Natural killer cell (primary cell): ENCODE results near the gene DPH2. TPM values are rescaled to one million over a fixed set of nuclear protein-coding genes. Genes with fewer than 3 reads are reported as not detected.

Experiments
- ATAC-seq, 3 donors: fragments of 150-1000 bp in 2 of 3; fragments of 200-7000 bp in 1 of 3; cut with Tn5 transposase; 1 replicate in 1 of 3; 2 replicates in 2 of 3; pipeline ENCODE4 v1.10.0; 2021; ENCODE audit warnings: mild to moderate bottlenecking in 2 of 3, moderate library complexity in 2 of 3
- DNase-seq, 2 donors: peaks; one replicate each; pipeline versions ENCODE4 v3.0.0 to v3.0.0-alpha.2; 2013 to 2021; ENCODE audit warnings: mixed read lengths in 1 of 2
- H3K27ac ChIP-seq: one replicate; pipeline ENCODE4 v1.5.1; 2013; ENCODE audit warnings: mild to moderate bottlenecking, low read length
- H3K27me3 ChIP-seq: one replicate; pipeline ENCODE4 v1.6.1; 2013; ENCODE audit warnings: low read length; ENCODE audit not compliant: control insufficient read depth, insufficient read depth
- H3K36me3 ChIP-seq: one replicate; pipeline ENCODE4 v1.6.1; 2013; ENCODE audit warnings: low read length; ENCODE audit not compliant: control insufficient read depth, insufficient read depth
- H3K4me1 ChIP-seq: one replicate; pipeline ENCODE4 v1.6.1; 2013; ENCODE audit warnings: low read length; ENCODE audit not compliant: control insufficient read depth, insufficient read depth
- H3K4me3 ChIP-seq: one replicate; pipeline ENCODE4 v1.5.1; 2013; ENCODE audit warnings: low read length
- H3K9me3 ChIP-seq: one replicate; pipeline ENCODE4 v1.6.1; 2013; ENCODE audit warnings: low read length; ENCODE audit not compliant: control insufficient read depth, insufficient read depth
- H3K27ac Mint-ChIP-seq, 2 donors: one replicate each; pipeline ENCODE4 v1.8.0; 2022; ENCODE audit warnings: mild to moderate bottlenecking in 2 of 2, mixed read lengths in 2 of 2, moderate library complexity in 1 of 2
- H3K27me3 Mint-ChIP-seq, 2 donors: one replicate each; pipeline ENCODE4 v1.8.0; 2022; ENCODE audit warnings: low read depth in 2 of 2, mixed read lengths in 2 of 2
- H3K36me3 Mint-ChIP-seq: one replicate; pipeline ENCODE4 v1.8.0; 2022; ENCODE audit warnings: mixed read lengths
- H3K4me1 Mint-ChIP-seq, 2 donors: one replicate each; pipeline ENCODE4 v1.8.0; 2022; ENCODE audit warnings: mixed read lengths in 2 of 2
- H3K4me3 Mint-ChIP-seq: one replicate; pipeline ENCODE4 v1.8.0; 2022; ENCODE audit warnings: mild to moderate bottlenecking, moderate library complexity, mixed read lengths
- H3K9me3 Mint-ChIP-seq, 2 donors: one replicate each; pipeline ENCODE4 v1.8.0; 2022; ENCODE audit warnings: mixed read lengths in 2 of 2
- WGBS: methylation state at CpG from one replicate; pipeline ENCODE4 v1.1.7; 2013; ENCODE audit warnings: missing lambda C conversion rate; ENCODE audit not compliant: insufficient coverage; 5-methylcytosine and 5-hydroxymethylcytosine counted together
- intact Hi-C: fragments of 100-400 bp; cut with micrococcal nuclease; formaldehyde crosslinking; loops from one replicate; pipeline ENCODE4 v1.14.2; 2022
- total RNA-seq, 4 donors: library from RNA; stranded (reverse); fragments of 120-200 nt in 1 of 4; gene quantifications; one replicate each; pipeline versions ENCODE4 v1.2.3 to v1.2.4, GENCODE V29; 2013 to 2022
- TF ChIP-seq, protein P1 (sequence below): fragments of 200-600 bp; IDR thresholded peaks from one replicate; pipeline ENCODE4 v1.8.0; 2022; ENCODE audit warnings: antibody characterized with exemption

Gene DPH2
- total RNA-seq, 3 donors from 2014 or later (not counting 1 experiment from before 2014, with no cell fraction given), result 18.2 to 27.3 (median 18.8) TPM

DNA sequence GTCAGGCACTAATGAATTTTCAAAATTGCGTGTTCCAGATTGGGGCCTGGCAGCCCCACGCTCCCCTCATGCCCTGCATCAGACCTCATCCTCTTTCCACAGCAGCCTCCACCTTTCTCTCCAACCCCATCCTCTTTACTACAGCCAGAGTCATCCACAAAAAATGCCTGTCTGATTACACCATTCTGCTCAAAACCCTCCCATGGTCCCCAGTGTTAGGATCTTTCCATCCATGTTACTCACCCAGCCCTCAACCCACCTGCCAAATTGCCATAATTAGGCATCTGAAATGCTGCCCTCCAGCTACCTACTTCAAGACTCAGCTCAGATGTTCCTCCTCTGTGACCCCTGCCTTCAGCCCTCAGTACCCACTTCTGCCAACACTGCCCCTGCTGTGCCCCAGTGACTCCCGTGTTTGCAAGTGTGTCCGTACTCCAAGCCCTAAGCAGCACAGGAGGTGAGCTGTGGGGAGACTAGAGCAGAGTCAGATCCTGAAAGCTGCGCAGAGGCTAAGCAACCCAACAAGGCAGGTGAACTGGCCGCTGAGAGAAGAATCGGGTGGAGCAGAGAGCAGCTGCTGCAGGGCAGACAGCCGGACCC, 36.9 kb upstream of the DPH2 start:
- TF ChIP-seq, protein P1, sequence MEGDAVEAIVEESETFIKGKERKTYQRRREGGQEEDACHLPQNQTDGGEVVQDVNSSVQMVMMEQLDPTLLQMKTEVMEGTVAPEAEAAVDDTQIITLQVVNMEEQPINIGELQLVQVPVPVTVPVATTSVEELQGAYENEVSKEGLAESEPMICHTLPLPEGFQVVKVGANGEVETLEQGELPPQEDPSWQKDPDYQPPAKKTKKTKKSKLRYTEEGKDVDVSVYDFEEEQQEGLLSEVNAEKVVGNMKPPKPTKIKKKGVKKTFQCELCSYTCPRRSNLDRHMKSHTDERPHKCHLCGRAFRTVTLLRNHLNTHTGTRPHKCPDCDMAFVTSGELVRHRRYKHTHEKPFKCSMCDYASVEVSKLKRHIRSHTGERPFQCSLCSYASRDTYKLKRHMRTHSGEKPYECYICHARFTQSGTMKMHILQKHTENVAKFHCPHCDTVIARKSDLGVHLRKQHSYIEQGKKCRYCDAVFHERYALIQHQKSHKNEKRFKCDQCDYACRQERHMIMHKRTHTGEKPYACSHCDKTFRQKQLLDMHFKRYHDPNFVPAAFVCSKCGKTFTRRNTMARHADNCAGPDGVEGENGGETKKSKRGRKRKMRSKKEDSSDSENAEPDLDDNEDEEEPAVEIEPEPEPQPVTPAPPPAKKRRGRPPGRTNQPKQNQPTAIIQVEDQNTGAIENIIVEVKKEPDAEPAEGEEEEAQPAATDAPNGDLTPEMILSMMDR, result no peak
- intact Hi-C loops, result no loop called here
- Mint-ChIP-seq H3K4me1 (peaks cover 0 to 19% of the 10 kb centered on the region in 2 donors), H3K9me3 (no peaks in the 10 kb centered on the region), H3K4me3 (no peak overlapping the region), H3K27me3 (peaks cover 19 to 26% of the 10 kb centered on the region in 2 donors), H3K27ac (no peak overlapping the region), H3K36me3 (no peaks in the 10 kb centered on the region)
- no peaks in the 10 kb centered on the region for H3K9me3 ChIP-seq
- ATAC-seq (no peak), DNase-seq (no peak)
- H3K27me3 ChIP-seq, result peaks cover 31% of the 10 kb centered on the region
- no peak overlapping the region for H3K4me3 ChIP-seq
- H3K4me1 ChIP-seq, result peaks cover 30% of the 10 kb centered on the region
- no peak overlapping the region for H3K27ac ChIP-seq
- 34% methylated on average over 8 of the region's 8 CpGs for WGBS
- H3K36me3 ChIP-seq, result no peaks in the 10 kb centered on the region

DNA sequence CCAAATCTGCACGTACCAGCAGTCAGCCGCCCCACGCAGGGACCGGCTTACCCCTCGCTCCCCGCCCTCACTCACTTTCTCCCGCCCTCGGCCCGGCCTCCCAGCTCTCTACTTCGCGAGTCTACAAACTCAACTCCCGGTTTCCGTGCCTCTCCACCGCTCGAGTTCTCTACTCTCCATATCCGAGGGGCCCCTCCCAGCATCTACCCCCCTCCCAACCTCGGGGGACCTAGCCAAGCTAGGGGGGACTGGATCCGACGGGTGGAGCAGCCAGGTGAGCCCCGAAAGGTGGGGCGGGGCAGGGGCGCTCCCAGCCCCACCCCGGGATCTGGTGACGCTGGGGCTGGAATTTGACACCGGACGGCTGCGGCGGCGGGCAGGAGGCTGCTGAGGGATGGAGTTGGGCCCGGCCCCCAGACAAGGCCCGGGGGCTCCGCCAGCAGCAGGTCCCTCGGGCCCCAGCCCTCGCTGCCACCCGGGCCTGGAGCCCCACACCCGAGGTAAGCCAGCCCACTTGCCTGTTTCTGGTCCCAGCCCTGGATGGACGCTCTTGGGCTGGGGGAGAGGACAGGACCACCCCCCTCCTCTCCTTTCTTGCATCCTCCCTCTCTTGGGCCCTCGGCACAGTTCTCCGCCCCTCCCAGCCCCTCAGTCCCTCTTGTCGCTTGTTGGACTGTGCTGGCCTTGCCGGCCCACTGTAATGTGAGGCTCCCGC, 36.3 kb upstream of the DPH2 start, which contains the start of gene ARTN:
Gene ARTN, plus strand, starts transcription at position 416 of the 715 bp plus-strand sequence. CDS start 1,856 bp downstream, outside the sequence.
- no peak within 1 kb of the TSS for H3K27ac Mint-ChIP-seq
- no peak within 1 kb of the TSS for H3K27ac ChIP-seq
- H3K9me3 ChIP-seq, result no peaks in the 10 kb centered on the region
- no peaks in the 10 kb centered on the region for H3K9me3 Mint-ChIP-seq
- no peak within 1 kb of the TSS for H3K4me3 ChIP-seq
- H3K4me1 Mint-ChIP-seq, result peaks cover 0 to 19% of the 10 kb centered on the region in 2 donors
- WGBS, result 8% methylated on average over 42 of the region's 42 CpGs
- H3K36me3 ChIP-seq, result no peaks in the 10 kb centered on the region
- DNase-seq (no peak), ATAC-seq (peak in 1 of 3 donors; percentile 5)
- H3K4me1 ChIP-seq, result peaks cover 30% of the 10 kb centered on the region
- peaks cover 31% of the 10 kb centered on the region for H3K27me3 ChIP-seq
- H3K4me3 Mint-ChIP-seq, result no peak within 1 kb of the TSS
- intact Hi-C loops, result loop anchor here (1.0 kb wide), 2 partner anchors 170 to 404 kb away; no protein-coding TSS in a partner anchor
- TF ChIP-seq, protein P1, result no peak
- no peaks in the 10 kb centered on the region for H3K36me3 Mint-ChIP-seq
- peaks cover 19 to 27% of the 10 kb centered on the region in 2 donors for H3K27me3 Mint-ChIP-seq

DNA sequence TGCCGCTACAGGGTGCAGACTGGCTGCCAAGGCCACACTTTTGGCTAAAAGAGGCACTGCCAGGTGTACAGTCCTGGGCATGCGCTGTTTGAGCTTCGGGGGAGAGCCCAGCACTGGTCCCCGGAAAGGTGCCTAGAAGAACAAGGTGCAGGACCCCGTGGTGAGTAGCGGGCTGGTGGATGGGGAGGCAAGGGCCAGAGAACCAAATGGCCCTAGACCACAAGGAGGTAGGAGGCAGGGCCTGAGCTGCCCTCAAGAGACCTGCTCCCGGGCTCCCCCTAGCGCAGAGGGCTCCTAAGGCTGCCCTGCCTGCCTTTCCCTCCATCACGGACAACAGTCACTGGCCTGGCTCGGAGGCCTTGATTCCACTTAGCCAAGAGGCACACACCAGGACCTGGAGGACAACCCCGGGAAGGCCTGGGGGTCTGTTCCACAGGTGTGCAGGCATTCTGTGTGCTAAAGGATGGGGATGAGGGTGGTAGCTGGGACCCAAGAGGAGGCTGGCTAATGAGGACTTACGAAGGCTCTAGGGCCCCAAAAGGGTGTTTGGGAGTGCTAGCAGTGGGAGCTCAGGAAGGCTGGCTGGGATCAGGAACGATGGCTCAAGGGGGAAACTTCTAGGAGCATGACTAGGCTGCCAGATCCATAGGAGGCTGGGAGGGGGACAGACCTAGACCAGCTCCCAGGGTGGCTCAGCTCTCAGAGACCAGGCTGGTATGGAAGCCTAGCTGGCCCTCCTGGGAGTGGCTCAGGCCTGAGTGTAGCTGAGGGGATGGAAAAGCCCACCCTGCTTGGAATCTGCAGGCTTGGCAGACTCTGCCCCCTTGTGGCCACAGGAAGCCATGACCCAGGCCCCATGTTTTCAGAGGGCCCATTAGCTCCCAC, 35.5 kb upstream of the DPH2 start:
- WGBS, result 38% methylated on average over 13 of the region's 13 CpGs

More for the DNA sequence above, 35.5 kb upstream of the DPH2 start:
- Mint-ChIP-seq H3K4me3 (no peak overlapping the region), H3K27ac (no peak overlapping the region), H3K4me1 (peaks cover 0 to 19% of the 10 kb centered on the region in 2 donors), H3K9me3 (no peaks in the 10 kb centered on the region), H3K36me3 (no peaks in the 10 kb centered on the region), H3K27me3 (peaks cover 19 to 28% of the 10 kb centered on the region in 2 donors)
- ATAC-seq (peak; percentile 63 to 74 (median 72)), DNase-seq (peak; percentile 47 to 70)
- TF ChIP-seq, protein P1, result peak; percentile 79
- no peak overlapping the region for H3K27ac ChIP-seq
- H3K9me3 ChIP-seq, result no peaks in the 10 kb centered on the region
- peaks cover 31% of the 10 kb centered on the region for H3K27me3 ChIP-seq
- peaks cover 30% of the 10 kb centered on the region for H3K4me1 ChIP-seq
- intact Hi-C loops, result loop anchor here (1.0 kb wide), 2 partner anchors 171 to 405 kb away; no protein-coding TSS in a partner anchor
- H3K4me3 ChIP-seq, result no peak overlapping the region
- no peaks in the 10 kb centered on the region for H3K36me3 ChIP-seq
